ENCODE results near the gene CTIF.

CTIF gene

DNA sequence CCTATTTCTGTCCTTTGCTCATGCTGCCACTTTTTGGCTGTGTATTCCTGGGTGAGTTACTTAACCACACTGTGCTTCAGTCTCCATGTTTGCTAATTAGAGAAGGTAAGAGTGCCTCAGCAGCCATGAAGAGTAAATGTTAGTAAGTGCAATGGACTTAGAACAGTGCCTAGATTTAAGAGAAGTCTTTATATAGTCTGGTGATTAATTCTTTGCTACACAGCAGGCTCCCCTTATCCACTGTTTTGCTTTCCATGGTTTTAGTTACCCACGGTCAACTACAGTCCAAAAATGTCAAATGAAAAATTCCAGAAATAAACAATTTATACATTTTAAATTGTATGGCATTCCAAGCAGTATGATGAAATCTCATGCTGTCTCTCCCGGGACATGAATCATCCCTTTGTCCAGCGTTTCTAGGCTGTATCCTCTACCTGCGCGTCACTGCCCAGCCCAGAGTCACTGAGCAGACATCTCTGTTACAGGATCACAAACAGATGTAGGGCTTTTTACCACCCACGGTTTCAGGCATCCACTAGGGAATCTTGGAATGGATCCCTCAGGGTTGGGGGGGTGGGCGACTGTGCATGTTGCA lies 91.0 kb downstream of the CTIF start:
- Histone ChIP-seq H3K4me2 (ENCODE audit: low read length) (no peak overlapping the region), H3K4me1 (no peaks in the 10 kb centered on the region), H3K9ac (no peak overlapping the region), H3K4me3 (ENCODE audit: low read depth, low read length) (no peak overlapping the region), H3K9me3 (ENCODE audit: control insufficient read depth, low read length) (no peaks in the 10 kb centered on the region), H2AFZ (no peak overlapping the region), H3K79me2 (peaks cover 9% of the 10 kb centered on the region), H3K27me3 (ENCODE audit: control insufficient read depth, insufficient read depth, low read length) (no peaks in the 10 kb centered on the region), H3K36me3 (ENCODE audit: control insufficient read depth, insufficient read depth, low read length) (no peaks in the 10 kb centered on the region), H3K27ac (no peak overlapping the region)
- TF ChIP-seq, protein P1, sequence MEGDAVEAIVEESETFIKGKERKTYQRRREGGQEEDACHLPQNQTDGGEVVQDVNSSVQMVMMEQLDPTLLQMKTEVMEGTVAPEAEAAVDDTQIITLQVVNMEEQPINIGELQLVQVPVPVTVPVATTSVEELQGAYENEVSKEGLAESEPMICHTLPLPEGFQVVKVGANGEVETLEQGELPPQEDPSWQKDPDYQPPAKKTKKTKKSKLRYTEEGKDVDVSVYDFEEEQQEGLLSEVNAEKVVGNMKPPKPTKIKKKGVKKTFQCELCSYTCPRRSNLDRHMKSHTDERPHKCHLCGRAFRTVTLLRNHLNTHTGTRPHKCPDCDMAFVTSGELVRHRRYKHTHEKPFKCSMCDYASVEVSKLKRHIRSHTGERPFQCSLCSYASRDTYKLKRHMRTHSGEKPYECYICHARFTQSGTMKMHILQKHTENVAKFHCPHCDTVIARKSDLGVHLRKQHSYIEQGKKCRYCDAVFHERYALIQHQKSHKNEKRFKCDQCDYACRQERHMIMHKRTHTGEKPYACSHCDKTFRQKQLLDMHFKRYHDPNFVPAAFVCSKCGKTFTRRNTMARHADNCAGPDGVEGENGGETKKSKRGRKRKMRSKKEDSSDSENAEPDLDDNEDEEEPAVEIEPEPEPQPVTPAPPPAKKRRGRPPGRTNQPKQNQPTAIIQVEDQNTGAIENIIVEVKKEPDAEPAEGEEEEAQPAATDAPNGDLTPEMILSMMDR (IDR thresholded peaks at IDR 0.05), result no peak

DNA sequence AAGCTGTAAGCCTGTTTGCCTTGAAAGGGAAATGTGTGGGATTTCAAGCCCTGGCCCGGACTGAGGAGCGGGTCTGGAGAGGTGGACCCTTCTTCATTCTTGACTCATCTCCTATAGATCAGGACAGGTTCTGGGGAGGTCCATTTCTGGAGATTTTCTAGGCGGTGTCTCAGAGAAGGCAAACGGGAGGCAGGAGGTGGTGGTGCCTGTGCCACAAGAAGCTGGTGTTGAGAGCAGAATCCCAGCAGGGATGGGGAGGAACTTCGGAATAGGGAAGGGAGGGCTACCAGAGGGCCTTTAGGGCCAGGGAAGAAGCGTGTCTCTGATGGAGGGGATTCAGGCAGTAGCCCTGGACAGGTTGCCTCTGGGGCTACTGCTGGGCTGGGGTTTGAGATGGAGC lies 93.0 kb downstream of the CTIF start:
- no peaks in the 10 kb centered on the region for H3K36me3 ChIP-seq (ENCODE audit: control insufficient read depth, insufficient read depth, low read length)
- H3K79me2 ChIP-seq, result peaks cover 8% of the 10 kb centered on the region
- H3K27me3 ChIP-seq (ENCODE audit: control insufficient read depth, insufficient read depth, low read length), result no peaks in the 10 kb centered on the region
- H3K4me2 ChIP-seq (ENCODE audit: low read length), result no peak overlapping the region
- H3K4me3 ChIP-seq (ENCODE audit: low read depth, low read length), result no peak overlapping the region
- H3K9ac ChIP-seq, result no peak overlapping the region
- no peaks in the 10 kb centered on the region for H3K4me1 ChIP-seq
- H3K27ac ChIP-seq, result no peak overlapping the region
- TF ChIP-seq, protein P1 (IDR thresholded peaks at IDR 0.05), result no peak
- H2AFZ ChIP-seq, result no peak overlapping the region
- H3K9me3 ChIP-seq (ENCODE audit: control insufficient read depth, low read length), result no peaks in the 10 kb centered on the region

DNA sequence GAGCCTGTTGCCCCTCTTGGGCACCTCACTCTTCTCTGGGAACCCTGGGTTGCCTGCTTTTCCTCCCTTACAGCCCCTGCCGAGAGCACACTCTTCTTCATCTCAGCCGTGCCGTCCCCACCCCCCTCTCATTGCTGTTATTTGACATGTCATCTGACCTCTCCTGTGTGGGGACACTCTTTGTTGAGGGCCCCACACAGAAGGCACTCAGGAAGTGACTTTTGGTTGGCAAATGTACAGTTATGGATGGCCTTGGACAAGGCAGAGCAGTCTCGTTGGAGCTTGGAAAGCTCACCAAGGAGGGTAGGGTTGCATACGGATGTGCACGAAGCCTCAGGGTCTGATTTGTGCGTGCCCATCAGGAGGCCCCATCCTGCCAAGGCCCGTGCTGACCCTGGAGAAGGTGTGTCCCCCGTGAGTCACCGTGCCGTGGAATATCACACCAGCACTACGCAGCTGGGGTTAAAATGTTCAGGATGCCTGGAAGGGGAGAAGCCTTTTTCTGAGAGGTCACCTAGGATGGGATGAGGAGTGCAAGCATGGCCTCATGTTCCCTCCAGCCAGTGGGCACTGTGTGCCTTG lies 93.9 kb downstream of the CTIF start:
- no peak overlapping the region for H3K9ac ChIP-seq
- no peaks in the 10 kb centered on the region for H3K27me3 ChIP-seq (ENCODE audit: control insufficient read depth, insufficient read depth, low read length)
- H3K36me3 ChIP-seq (ENCODE audit: control insufficient read depth, insufficient read depth, low read length), result no peaks in the 10 kb centered on the region
- H3K79me2 ChIP-seq, result peaks cover 8% of the 10 kb centered on the region
- no peaks in the 10 kb centered on the region for H3K9me3 ChIP-seq (ENCODE audit: control insufficient read depth, low read length)
- no peak overlapping the region for H3K27ac ChIP-seq
- TF ChIP-seq, protein P1 (IDR thresholded peaks at IDR 0.05), result no peak
- no peak overlapping the region for H3K4me3 ChIP-seq (ENCODE audit: low read depth, low read length)
- no peaks in the 10 kb centered on the region for H3K4me1 ChIP-seq
- no peak overlapping the region for H3K4me2 ChIP-seq (ENCODE audit: low read length)
- H2AFZ ChIP-seq, result no peak overlapping the region

DNA sequence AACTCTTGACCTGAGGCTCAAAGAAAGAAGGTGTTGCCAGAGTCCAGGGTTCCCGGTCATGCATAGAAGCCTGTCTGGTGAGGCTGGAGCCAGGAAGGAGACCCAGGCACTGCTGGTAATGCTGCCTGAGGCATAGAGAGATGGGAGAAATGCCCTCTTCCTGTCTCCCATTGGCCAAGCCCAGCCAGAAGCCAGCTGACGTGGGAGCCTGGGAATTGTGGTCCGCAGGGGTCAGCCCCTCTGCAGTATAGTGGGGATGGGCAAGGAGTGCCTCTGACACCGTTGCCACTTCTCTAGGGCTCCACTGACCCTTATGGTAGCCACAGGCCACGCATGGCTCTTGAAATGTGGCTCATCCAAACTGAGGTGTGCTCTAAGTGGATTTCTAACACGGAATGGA lies 95.7 kb downstream of the CTIF start:
- H3K79me2 ChIP-seq, result peaks cover 8% of the 10 kb centered on the region
- no peak overlapping the region for H3K4me3 ChIP-seq (ENCODE audit: low read depth, low read length)
- H2AFZ ChIP-seq, result no peak overlapping the region
- TF ChIP-seq, protein P1 (IDR thresholded peaks at IDR 0.05), result no peak
- no peak overlapping the region for H3K4me2 ChIP-seq (ENCODE audit: low read length)
- H3K9ac ChIP-seq, result no peak overlapping the region
- H3K9me3 ChIP-seq (ENCODE audit: control insufficient read depth, low read length), result no peaks in the 10 kb centered on the region
- H3K4me1 ChIP-seq, result no peaks in the 10 kb centered on the region
- no peak overlapping the region for H3K27ac ChIP-seq
- H3K27me3 ChIP-seq (ENCODE audit: control insufficient read depth, insufficient read depth, low read length), result no peaks in the 10 kb centered on the region
- no peaks in the 10 kb centered on the region for H3K36me3 ChIP-seq (ENCODE audit: control insufficient read depth, insufficient read depth, low read length)

DNA sequence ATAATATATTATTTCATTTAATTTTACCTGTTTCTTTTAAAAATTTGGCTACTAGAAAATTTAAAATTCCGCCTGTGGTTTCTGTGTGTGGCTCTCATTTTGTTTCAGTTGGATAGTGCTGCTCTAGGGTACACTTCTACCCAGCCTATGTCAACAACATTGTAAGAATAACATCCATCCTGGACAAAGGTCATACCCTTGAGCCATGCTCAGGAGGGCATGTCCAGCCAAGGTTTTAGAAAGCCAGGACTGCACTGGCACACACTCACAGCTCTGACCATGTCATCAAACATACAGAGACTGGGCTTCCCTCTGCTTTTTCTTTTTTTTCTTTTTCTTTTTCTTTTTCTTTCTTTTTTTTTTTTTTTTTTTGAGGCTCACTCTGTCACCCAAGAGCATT lies 96.1 kb downstream of the CTIF start:
- Histone ChIP-seq H3K4me1 (no peaks in the 10 kb centered on the region), H3K79me2 (peaks cover 8% of the 10 kb centered on the region), H3K27ac (no peak overlapping the region), H3K4me3 (ENCODE audit: low read depth, low read length) (no peak overlapping the region), H3K4me2 (ENCODE audit: low read length) (no peak overlapping the region), H3K9ac (no peak overlapping the region), H3K27me3 (ENCODE audit: control insufficient read depth, insufficient read depth, low read length) (no peaks in the 10 kb centered on the region), H2AFZ (no peak overlapping the region), H3K9me3 (ENCODE audit: control insufficient read depth, low read length) (no peaks in the 10 kb centered on the region), H3K36me3 (ENCODE audit: control insufficient read depth, insufficient read depth, low read length) (no peaks in the 10 kb centered on the region)
- TF ChIP-seq, protein P1 (IDR thresholded peaks at IDR 0.05), result no peak
